Lung (tissue), 12 donors: Measurements from ENCODE around the gene NAT14. TPM values are rescaled to one million over a fixed set of nuclear protein-coding genes. Genes with fewer than 3 reads are reported as not detected.

Source experiments
- ATAC-seq: fragments of 200-7000 bp; cut with Tn5 transposase; one replicate; pipeline ENCODE4 v1.9.1; 2020; ENCODE audit warnings: moderate number of reproducible peaks; ENCODE audit not compliant: insufficient read depth, low FRiP score
- DNase-seq, 3 donors: peaks; one replicate each; pipeline ENCODE4 v3.0.0-alpha.2; 2013 to 2017
- H3K27ac ChIP-seq, 2 donors: one replicate each; pipeline ENCODE4 v1.5.1; 2013; ENCODE audit warnings: mild to moderate bottlenecking in 2 of 2, moderate library complexity in 2 of 2, control low read depth in 1 of 2, inconsistent platforms in 1 of 2, low read depth in 1 of 2, low read length in 1 of 2
- H3K27me3 ChIP-seq, 3 donors: one replicate each; pipeline ENCODE4 v1.5.1; 2013; ENCODE audit warnings: low read length in 2 of 3; ENCODE audit not compliant: control insufficient read depth in 3 of 3, insufficient read depth in 3 of 3
- H3K36me3 ChIP-seq, 4 donors: one replicate each; pipeline ENCODE4 v1.5.1; 2013; ENCODE audit warnings: low read length in 4 of 4, mild to moderate bottlenecking in 1 of 4, moderate library complexity in 1 of 4; ENCODE audit not compliant: control insufficient read depth in 4 of 4, insufficient read depth in 4 of 4
- H3K4me1 ChIP-seq, 5 donors: one replicate each; pipeline ENCODE4 v1.5.1; 2013; ENCODE audit warnings: low read length in 5 of 5, mild to moderate bottlenecking in 2 of 5, moderate library complexity in 1 of 5; ENCODE audit not compliant: control insufficient read depth in 5 of 5, insufficient read depth in 5 of 5
- H3K4me3 ChIP-seq: one replicate; pipeline ENCODE4 v1.5.1; 2013; ENCODE audit warnings: mild to moderate bottlenecking, control low read depth, moderate library complexity
- H3K9ac ChIP-seq, 2 donors: one replicate each; pipeline ENCODE4 v1.5.1; 2013; ENCODE audit warnings: low read length in 2 of 2, control low read depth in 1 of 2; ENCODE audit not compliant: insufficient read depth in 1 of 2
- H3K9me3 ChIP-seq, 4 donors: one replicate each; pipeline ENCODE4 v1.5.1; 2013; ENCODE audit warnings: low read length in 3 of 4, mild to moderate bottlenecking in 1 of 4, moderate library complexity in 1 of 4; ENCODE audit not compliant: control insufficient read depth in 4 of 4, insufficient read depth in 3 of 4
- WGBS, 2 donors: extraction: QIAGEN DNeasy Blood & Tissue Kit; methylation state at CpG; one replicate each; pipeline ENCODE4 v1.1.7; 2013; 5-methylcytosine and 5-hydroxymethylcytosine counted together
- polyA plus RNA-seq, 2 donors: library from polyadenylated mRNA; stranded (reverse); fragments of 200-250 nt; gene quantifications; one replicate each; pipeline ENCODE4 v1.2.1, GENCODE V29; 2013
- total RNA-seq, 2 donors: library from RNA; depleted of rRNA in 1 of 2; stranded (reverse); fragments of >200 nt in 1 of 2; gene quantifications; one replicate each; pipeline ENCODE4 v1.2.1, GENCODE V29; 2014 to 2021
- TF ChIP-seq, protein P1 (sequence below): IDR thresholded peaks from 2 replicates; pipeline ENCODE4 v1.5.1; 2012; ENCODE audit warnings: mild to moderate bottlenecking; ENCODE audit errors: control extremely low read depth, extremely low read depth
- donor health status: control.
- donor health status: control.
- donor health status: Bipolar disorder and iron deficiency.
- donor health status: healthy.
- donor health status: DM: yes; HTN: yes; CAD: no.

NAT14 gene
- total and polyA plus RNA-seq, 4 donors: 17.7 to 46.2 (median 33.2) TPM

DNA sequence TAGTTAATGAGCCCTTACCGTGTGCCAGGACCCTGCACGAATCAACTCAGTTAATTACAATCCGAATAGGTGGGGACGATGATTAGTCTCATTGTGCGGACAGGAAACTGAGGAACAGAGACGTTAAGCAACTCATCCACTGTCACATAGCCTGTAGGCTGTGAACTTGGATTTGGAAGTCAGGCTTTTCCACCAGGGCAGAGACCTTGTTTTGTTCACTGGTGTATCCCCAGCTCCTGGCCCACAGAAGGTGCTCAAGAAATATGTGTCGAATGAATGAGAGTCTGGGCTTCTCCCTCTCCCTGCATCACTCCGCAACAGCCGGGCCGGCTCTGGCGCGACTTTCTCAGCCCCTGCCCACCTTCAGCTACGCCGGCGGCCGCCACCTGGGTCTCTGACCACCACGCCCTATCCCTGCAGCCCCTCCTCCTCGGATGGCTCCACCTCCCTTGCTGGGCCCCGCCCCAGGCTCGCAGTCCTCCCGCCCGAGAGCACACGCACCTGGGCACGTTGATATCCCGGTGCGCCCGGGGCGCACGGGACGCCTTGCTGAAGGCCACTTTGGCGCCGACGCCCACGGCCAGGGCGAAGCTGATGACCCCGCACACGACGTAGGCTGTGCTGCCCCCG lies 43.2 kb upstream of the NAT14 start:
- WGBS, 2 donors: 2 to 6% methylated on average over 31 to 39 of the region's 39 CpGs
- DNase-seq: no peak
- no peak for ATAC-seq

DNA sequence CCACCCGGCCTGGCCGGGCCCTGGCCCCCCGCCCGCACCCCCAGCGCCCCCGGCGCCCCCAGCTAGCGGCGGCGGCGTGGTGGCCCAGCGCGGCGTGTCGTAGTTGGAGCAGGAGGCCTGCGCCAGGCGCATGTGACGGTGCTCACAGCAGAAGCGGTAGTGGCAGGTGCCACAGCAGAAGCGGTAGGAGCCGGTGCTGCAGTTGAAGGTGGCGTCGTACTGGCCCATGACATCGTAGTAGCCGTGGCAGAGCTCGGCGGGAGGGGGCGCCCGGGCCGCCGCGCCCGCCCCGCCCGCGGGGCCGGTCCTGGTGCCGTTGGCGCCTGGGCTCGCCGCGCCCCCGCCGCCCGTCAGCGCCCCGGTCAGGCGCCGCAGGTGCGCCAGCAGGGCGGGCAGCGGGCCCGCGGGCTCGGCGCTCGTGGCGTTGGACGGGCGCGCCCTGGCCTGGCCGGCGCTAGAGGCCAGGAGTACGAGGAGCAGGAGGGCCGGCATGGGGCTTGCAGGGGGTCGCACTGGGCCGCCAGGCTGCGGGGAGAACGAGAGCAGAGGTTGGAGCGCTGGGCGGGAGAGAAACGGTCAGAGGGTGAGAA lies 42.5 kb upstream of the NAT14 start:
- ATAC-seq (no peak), DNase-seq (no peak)
- 0 to 2% methylated on average over 37 to 72 of the region's 72 CpGs for WGBS, 2 donors
- Histone ChIP-seq H3K36me3 (no peaks in the 10 kb centered on the region), H3K27me3 (peaks cover 12 to 76% (median 51%) of the 10 kb centered on the region in 3 donors), H3K9ac (no peak overlapping the region), H3K4me3 (no peak overlapping the region), H3K27ac (no peak overlapping the region), H3K4me1 (peaks cover 0 to 11% (median 0%) of the 10 kb centered on the region in 5 donors), H3K9me3 (peaks cover 0 to 10% (median 0%) of the 10 kb centered on the region in 4 donors)
- TF ChIP-seq, protein P1, sequence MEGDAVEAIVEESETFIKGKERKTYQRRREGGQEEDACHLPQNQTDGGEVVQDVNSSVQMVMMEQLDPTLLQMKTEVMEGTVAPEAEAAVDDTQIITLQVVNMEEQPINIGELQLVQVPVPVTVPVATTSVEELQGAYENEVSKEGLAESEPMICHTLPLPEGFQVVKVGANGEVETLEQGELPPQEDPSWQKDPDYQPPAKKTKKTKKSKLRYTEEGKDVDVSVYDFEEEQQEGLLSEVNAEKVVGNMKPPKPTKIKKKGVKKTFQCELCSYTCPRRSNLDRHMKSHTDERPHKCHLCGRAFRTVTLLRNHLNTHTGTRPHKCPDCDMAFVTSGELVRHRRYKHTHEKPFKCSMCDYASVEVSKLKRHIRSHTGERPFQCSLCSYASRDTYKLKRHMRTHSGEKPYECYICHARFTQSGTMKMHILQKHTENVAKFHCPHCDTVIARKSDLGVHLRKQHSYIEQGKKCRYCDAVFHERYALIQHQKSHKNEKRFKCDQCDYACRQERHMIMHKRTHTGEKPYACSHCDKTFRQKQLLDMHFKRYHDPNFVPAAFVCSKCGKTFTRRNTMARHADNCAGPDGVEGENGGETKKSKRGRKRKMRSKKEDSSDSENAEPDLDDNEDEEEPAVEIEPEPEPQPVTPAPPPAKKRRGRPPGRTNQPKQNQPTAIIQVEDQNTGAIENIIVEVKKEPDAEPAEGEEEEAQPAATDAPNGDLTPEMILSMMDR: no peak

More for the DNA sequence above, 43.2 kb upstream of the NAT14 start:
- H3K36me3 ChIP-seq: no peaks in the 10 kb centered on the region
- H3K27me3 ChIP-seq: peaks cover 12 to 70% (median 48%) of the 10 kb centered on the region in 3 donors
- H3K4me1 ChIP-seq: peaks cover 0 to 11% (median 0%) of the 10 kb centered on the region in 5 donors
- TF ChIP-seq, protein P1: no peak
- no peak overlapping the region for H3K9ac ChIP-seq
- H3K27ac ChIP-seq: no peak overlapping the region
- H3K9me3 ChIP-seq: peaks cover 0 to 10% (median 0%) of the 10 kb centered on the region in 4 donors
- H3K4me3 ChIP-seq: peak overlapping the region; percentile 5

DNA sequence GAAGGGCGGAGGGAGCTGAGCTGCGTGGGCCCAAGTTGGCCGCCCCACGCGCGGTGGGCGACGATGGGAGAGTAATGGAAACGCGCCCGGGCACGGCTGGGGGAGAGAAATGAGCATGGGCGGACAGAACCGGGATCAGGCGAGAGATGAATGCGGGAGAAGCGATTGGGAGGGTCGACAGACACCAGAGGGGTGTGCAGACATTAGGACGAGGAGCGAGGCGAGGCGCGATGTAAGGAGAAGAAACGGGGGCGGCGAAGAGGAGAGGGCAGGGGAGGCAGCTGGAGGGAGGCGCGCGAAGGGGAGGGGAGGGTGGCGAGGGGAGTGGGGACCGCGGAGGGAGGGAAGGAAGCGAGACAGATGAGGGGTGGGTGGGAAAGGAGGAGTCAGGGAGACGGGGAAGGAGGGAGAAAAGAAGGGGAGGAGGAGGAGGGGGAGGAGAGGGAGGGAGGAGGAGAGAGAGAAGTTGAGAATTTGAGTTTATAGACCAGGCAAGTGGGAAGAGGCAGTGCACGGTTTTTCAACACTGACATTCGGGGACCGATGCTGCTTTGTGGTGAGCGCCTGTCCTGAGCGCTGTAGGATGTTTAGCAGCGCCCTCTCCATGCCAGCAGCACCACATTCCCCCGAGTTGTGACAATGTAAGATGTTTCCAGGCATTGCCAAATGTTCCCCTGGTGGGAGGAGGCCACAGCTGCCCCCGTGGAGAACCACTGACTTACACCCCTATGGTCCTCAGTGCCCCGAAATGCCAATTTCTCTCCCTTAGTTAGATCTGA lies 41.8 kb upstream of the NAT14 start, which contains the start of gene SHISA7:
TSS of gene SHISA7 (minus strand) at position 256 of the 779 bp plus-strand sequence. CDS start 437 bp downstream, outside the sequence.
- Histone ChIP-seq H3K27me3 (peaks cover 12 to 84% (median 51%) of the 10 kb centered on the region in 3 donors), H3K36me3 (no peaks in the 10 kb centered on the region), H3K9ac (no peak within 1 kb of the TSS), H3K27ac (no peak within 1 kb of the TSS), H3K4me1 (peaks cover 0 to 11% (median 0%) of the 10 kb centered on the region in 5 donors), H3K4me3 (no peak within 1 kb of the TSS), H3K9me3 (peaks cover 0 to 10% (median 0%) of the 10 kb centered on the region in 4 donors)
- TF ChIP-seq, protein P1: no peak
- ATAC-seq: no peak
- WGBS, 2 donors: 3% methylated on average over 43 of the region's 43 CpGs
- DNase-seq: no peak
